Upper lobe of left lung (tissue), 6 donors: Measurements from ENCODE around the gene KRTAP10-5. TPM values are rescaled to one million over a fixed set of nuclear protein-coding genes. Genes with fewer than 3 reads are reported as not detected.

Source experiments
- ATAC-seq, 2 donors: fragments of 200-7000 bp; cut with Tn5 transposase; one replicate each; pipeline ENCODE4 v1.9.1; 2022; ENCODE audit warnings: mild to moderate bottlenecking in 2 of 2, moderate library complexity in 2 of 2; ENCODE audit not compliant: low FRiP score in 2 of 2
- DNase-seq, 2 donors: peaks; one replicate each; pipeline ENCODE4 v3.0.0-alpha.2; 2019 to 2020
- H3K27ac ChIP-seq, 4 donors: fragments of 200-600 bp; sonication (generic); one replicate each; pipeline ENCODE4 v1.5.1; 2016 to 2019
- H3K27me3 ChIP-seq, 4 donors: fragments of 200-600 bp; sonication (generic); one replicate each; pipeline ENCODE4 v1.5.1; 2017 to 2019
- H3K36me3 ChIP-seq, 4 donors: fragments of 200-600 bp; sonication (generic); one replicate each; pipeline ENCODE4 v1.5.1; 2016 to 2019
- H3K4me1 ChIP-seq, 4 donors: fragments of 200-600 bp; sonication (generic); one replicate each; pipeline ENCODE4 v1.5.1; 2018 to 2019
- H3K4me3 ChIP-seq, 4 donors: fragments of 200-600 bp; sonication (generic); one replicate each; pipeline ENCODE4 v1.5.1; 2017 to 2019; ENCODE audit warnings: mild to moderate bottlenecking in 2 of 4, moderate library complexity in 1 of 4
- H3K9me3 ChIP-seq, 4 donors: fragments of 200-600 bp; sonication (generic); one replicate each; pipeline ENCODE4 v1.5.1; 2018 to 2019
- EP300 ChIP-seq, 4 donors: sonication (generic); formaldehyde crosslinking; IDR thresholded peaks; one replicate each; pipeline ENCODE4 v1.5.1; 2017; ENCODE audit warnings: antibody characterized with exemption in 4 of 4, control low read depth in 2 of 4
- POLR2A ChIP-seq, 4 donors: fragments of 450-650 bp; IDR thresholded peaks; one replicate each; pipeline ENCODE4 v1.5.1; 2016 to 2017; ENCODE audit warnings: antibody characterized with exemption in 4 of 4, mild to moderate bottlenecking in 2 of 4
- POLR2AphosphoS5 ChIP-seq, 2 donors: sonication (generic); formaldehyde crosslinking; IDR thresholded peaks; one replicate each; pipeline ENCODE4 v1.5.1; 2017; ENCODE audit warnings: antibody characterized with exemption in 2 of 2
- WGBS, 2 donors: methylation state at CpG; one replicate each; pipeline ENCODE4 v1.1.5; 2017 to 2018; 5-methylcytosine and 5-hydroxymethylcytosine counted together
- total RNA-seq, 6 donors: library from RNA; depleted of rRNA in 4 of 6; stranded (reverse); fragments of >200 nt in 4 of 6; gene quantifications; one replicate each; pipeline versions ENCODE4 v1.1.0 to v1.2.1, GENCODE V29; 2016 to 2021
- TF ChIP-seq, protein P1 (sequence below), 6 experiments: fragments of 450-650 bp in 4 of 6; fragments of 200-600 bp in 2 of 6; sonication (generic) in 2 of 6; IDR thresholded peaks; one replicate each; pipeline ENCODE4 v1.5.1; 2016 to 2019; ENCODE audit warnings: antibody characterized with exemption in 6 of 6
- donor health status: DM: no; HTN: no; CAD: no; lungs with moderate emphysema.
- donor health status: DM: no; HTN: yes; CAD: no; lungs with severe emphysema.

Gene KRTAP10-5
- total RNA-seq, 6 donors from 2014 or later: not detected

DNA sequence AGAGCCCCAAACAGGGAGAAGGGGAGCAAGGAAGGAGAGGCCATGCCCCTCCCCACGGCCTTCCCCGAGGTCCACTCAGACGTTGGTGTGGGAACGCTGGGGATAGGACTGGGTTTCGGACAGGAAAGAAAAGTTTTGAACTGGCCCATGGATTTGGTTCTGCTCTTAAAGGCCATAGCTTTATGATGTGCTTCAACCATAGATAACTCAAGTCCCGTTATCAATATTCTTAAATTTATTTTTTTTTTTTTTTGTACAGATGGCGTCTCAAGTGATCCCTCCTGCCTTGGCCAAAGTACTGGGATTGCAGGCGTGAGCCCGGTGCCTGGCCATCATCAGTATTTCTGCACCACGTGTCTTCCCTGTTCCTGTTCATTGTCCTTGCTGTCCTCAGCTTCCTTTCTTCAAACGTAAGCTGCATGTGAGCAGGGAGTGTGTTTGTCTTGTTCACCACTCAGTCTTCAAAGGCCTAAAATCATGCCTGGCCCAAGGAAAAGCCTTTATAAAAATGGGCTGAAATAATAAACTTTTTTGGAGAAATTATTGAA is 39.6 kb downstream of the KRTAP10-5 start:
- Histone ChIP-seq H3K27ac (no peak overlapping the region), H3K4me1 (no peaks in the 10 kb centered on the region), H3K4me3 (no peak overlapping the region), H3K36me3 (no peaks in the 10 kb centered on the region), H3K27me3 (no peaks in the 10 kb centered on the region), H3K9me3 (peaks cover 0 to 6% (median 2%) of the 10 kb centered on the region in 4 donors)
- ATAC-seq: no peak
- TF ChIP-seq POLR2A (IDR thresholded peaks at IDR 0.05) (no peak), POLR2AphosphoS5 (IDR thresholded peaks at IDR 0.05) (no peak), EP300 (IDR thresholded peaks at IDR 0.05) (no peak)
- TF ChIP-seq, protein P1, sequence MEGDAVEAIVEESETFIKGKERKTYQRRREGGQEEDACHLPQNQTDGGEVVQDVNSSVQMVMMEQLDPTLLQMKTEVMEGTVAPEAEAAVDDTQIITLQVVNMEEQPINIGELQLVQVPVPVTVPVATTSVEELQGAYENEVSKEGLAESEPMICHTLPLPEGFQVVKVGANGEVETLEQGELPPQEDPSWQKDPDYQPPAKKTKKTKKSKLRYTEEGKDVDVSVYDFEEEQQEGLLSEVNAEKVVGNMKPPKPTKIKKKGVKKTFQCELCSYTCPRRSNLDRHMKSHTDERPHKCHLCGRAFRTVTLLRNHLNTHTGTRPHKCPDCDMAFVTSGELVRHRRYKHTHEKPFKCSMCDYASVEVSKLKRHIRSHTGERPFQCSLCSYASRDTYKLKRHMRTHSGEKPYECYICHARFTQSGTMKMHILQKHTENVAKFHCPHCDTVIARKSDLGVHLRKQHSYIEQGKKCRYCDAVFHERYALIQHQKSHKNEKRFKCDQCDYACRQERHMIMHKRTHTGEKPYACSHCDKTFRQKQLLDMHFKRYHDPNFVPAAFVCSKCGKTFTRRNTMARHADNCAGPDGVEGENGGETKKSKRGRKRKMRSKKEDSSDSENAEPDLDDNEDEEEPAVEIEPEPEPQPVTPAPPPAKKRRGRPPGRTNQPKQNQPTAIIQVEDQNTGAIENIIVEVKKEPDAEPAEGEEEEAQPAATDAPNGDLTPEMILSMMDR (IDR thresholded peaks at IDR 0.05): no peak
- WGBS, 2 donors: 72 to 74% methylated on average over 11 of the region's 11 CpGs
- no peak for DNase-seq

DNA sequence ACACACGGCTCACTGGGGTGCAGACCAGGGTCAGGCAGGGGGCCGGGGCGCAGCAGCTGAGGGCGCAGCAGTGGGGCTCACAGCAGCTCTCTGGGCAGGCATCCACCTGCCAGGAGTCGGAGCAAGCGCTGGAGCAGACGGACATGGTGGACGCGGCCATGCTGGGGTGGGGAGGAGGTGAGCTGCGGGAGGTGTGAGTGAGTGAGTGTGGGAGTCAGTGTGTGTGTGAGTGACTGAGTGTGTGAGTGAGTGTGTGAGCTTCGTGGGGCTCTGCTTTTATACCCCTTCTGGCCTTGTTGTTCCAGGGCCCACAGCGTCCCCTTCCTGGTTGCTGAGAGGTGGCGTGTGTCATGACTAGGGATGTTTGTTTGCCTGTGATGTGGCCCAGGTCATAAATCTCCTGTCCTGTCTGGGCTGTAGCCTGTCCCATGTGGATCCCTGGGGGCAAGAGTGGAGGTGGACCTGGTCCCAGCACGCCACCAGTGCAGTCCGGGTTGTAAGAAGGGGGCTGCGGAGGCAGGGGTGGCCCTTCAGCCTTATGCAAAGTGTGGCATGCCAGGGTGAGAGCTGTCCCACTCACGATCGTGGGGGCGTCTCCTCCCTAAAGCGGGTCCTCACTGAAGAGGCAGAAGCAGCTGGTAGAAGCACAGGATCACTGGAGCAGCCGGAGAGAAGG is 40.3 kb downstream of the KRTAP10-5 start, which contains the start of gene KRTAP10-1:
KRTAP10-1 (minus strand) TSS at position 205 of the 676 bp plus-strand sequence; CDS start at position 160, 45 bp downstream.
- H3K36me3 ChIP-seq: no peaks in the 10 kb centered on the region

DNA sequence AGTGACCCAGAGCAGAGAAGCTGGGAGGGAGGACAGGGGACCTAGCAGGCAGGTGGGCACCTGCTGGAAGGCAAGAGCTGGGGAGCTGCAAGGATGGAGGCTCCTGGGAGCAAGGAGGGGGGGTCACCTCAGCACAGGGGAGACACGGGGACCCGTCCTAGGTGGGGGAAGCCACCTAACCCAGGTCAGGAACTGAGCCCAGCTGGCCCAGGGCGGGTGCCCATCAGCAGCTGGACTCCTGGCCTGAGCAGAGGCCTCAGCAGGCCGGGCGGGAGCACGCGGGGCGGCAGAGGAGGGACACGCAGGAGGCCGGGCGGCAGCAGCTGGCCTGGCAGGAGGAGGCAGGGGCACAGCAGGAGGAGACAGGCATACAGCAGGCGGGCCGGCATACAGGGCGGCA is 41.4 kb downstream of the KRTAP10-5 start:
- DNase-seq: no peak
- ATAC-seq: peak in 1 of 2 donors; percentile 23
- H3K36me3 ChIP-seq: no peaks in the 10 kb centered on the region
- no peaks in the 10 kb centered on the region for H3K4me1 ChIP-seq
- TF ChIP-seq POLR2A (IDR thresholded peaks at IDR 0.05) (no peak), EP300 (IDR thresholded peaks at IDR 0.05) (no peak)
- TF ChIP-seq, protein P1 (IDR thresholded peaks at IDR 0.05): no peak
- no peak overlapping the region for H3K27ac ChIP-seq
- no peak overlapping the region for H3K4me3 ChIP-seq
- H3K9me3 ChIP-seq: peaks cover 0 to 6% (median 2%) of the 10 kb centered on the region in 4 donors
- 78 to 79% methylated on average over 14 of the region's 14 CpGs for WGBS, 2 donors
- no peaks in the 10 kb centered on the region for H3K27me3 ChIP-seq

More for the DNA sequence above, 40.3 kb downstream of the KRTAP10-5 start, which contains the start of gene KRTAP10-1:
- DNase-seq: peak in 1 of 2 donors; percentile 60
- Histone ChIP-seq H3K4me3 (no peak within 1 kb of the TSS), H3K4me1 (no peaks in the 10 kb centered on the region), H3K9me3 (peaks cover 0 to 6% (median 2%) of the 10 kb centered on the region in 4 donors), H3K27me3 (no peaks in the 10 kb centered on the region), H3K27ac (no peak within 1 kb of the TSS)
- ATAC-seq: peak in 1 of 2 donors; percentile 27
- TF ChIP-seq, protein P1 (IDR thresholded peaks at IDR 0.05): no peak
- TF ChIP-seq POLR2AphosphoS5 (IDR thresholded peaks at IDR 0.05) (no peak), EP300 (IDR thresholded peaks at IDR 0.05) (no peak), POLR2A (IDR thresholded peaks at IDR 0.05) (no peak)
- 80 to 87% methylated on average over 20 to 21 of the region's 21 CpGs for WGBS, 2 donors

DNA sequence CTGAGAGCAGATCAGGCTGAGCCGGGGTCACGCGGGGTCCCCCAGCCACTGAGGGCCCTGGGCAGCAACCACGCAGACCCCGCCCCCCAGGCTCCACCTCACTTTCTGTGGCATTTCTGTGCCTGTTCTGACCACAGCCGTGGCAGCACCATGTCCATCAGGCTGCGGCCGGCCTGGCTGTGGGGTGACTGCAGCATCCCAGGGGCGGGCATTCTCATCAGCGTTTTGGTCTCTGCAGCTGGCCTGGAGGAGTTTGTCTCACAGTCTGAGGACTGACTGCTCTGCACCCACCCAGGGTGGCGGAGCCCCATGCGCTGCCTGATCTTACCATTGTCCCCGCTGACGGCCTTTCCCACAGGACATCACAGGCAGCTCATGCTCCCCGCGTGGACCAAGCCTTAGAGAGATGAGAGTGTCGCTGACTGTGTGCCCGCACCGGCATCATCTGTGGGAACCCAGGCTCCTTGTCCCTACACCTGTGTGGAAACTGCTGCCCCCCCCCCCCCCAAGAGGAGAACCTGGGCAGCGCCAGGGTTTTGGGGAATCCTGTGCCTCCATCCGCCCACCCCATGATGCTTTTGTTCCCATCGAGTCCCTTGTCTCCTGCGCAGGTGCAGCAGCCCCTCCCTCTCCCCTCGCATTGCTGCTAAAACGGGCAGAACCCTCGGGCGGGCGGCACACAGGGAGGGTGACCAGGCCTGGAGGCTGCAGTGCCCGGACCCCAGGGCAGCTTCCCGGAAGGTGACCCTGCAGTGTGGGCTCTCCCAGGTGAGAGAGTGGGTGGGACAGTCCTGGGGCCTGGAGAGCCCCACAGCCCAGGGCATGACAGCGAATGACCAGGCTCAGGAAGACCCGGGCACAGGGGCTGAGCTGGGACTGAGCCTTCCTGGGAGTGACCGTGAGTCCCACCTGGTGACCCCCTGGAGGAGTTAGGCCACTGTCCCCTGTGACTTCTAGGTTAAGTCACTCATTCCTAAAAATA is 42.2 kb downstream of the KRTAP10-5 start:
- 92% methylated on average over 15 to 29 of the region's 33 CpGs for WGBS, 2 donors
- ATAC-seq (peak in 1 of 2 donors; percentile 60), DNase-seq (peak in 1 of 2 donors; percentile 72)
- Histone ChIP-seq H3K4me1 (no peaks in the 10 kb centered on the region), H3K27ac (no peak overlapping the region), H3K9me3 (peaks cover 0 to 6% (median 0%) of the 10 kb centered on the region in 4 donors), H3K4me3 (no peak overlapping the region), H3K27me3 (no peaks in the 10 kb centered on the region), H3K36me3 (no peaks in the 10 kb centered on the region)
- TF ChIP-seq EP300 (IDR thresholded peaks at IDR 0.05) (no peak), POLR2AphosphoS5 (IDR thresholded peaks at IDR 0.05) (no peak), POLR2A (IDR thresholded peaks at IDR 0.05) (no peak)
- TF ChIP-seq, protein P1 (IDR thresholded peaks at IDR 0.05): no peak
